K562 (cell line): ENCODE data around the gene SLC25A29. TPM values are rescaled to one million over a fixed set of nuclear protein-coding genes. Genes with fewer than 3 reads are reported as not detected.

ENCODE experiments used
- ATAC-seq: fragments of 200-7000 bp; cut with Tn5 transposase; 3 replicates; pipeline ENCODE4 v1.9.1; 2020; ENCODE audit warnings: moderate library complexity
- BruUV-seq: library from RNA; stranded (reverse); fragments of 400-500 nt; replicated peaks from 2 replicates; lab custom pipeline; 2021; lab: Mats Ljungman, UMichigan
- CTCF ChIA-PET: fragments of 300-600 bp; formaldehyde crosslinking; extraction: SDS; loops from one replicate; lab custom pipeline; 2021; ENCODE audit warnings: low intra/inter-chr PET ratio; lab: Yijun Ruan, JAX
- POLR2A ChIA-PET: fragments of 300-600, 350-650 bp; sonication (Branson Sonifier 250); formaldehyde crosslinking; extraction: SDS; loops from one replicate; lab custom pipeline; 2021; ENCODE audit warnings: antibody characterized with exemption, inconsistent platforms; lab: Yijun Ruan, JAX
- DNase-seq, 4 experiments: peaks; one replicate each; pipeline versions ENCODE4 v3.0.0 to v3.0.0-alpha.2; 2011 to 2018; ENCODE audit warnings: low spot score in 3 of 4, mixed read lengths in 3 of 4; ENCODE audit errors: extremely low read depth in 1 of 4
- FAIRE-seq: peaks from 2 replicates; lab custom pipeline; 2011; peaks lifted over from hg19 to GRCh38; lab: Jason Lieb, UNC
- H2AFZ ChIP-seq: 2 replicates; pipeline ENCODE4 v1.6.0; 2011; ENCODE audit warnings: low read depth, low read length, control low read depth, inconsistent platforms
- H3K27ac ChIP-seq: fragments of 200-600 bp; 3 replicates; pipeline ENCODE4 v1.8.0; 2011; ENCODE audit warnings: low read depth, mild to moderate bottlenecking, control low read depth, inconsistent platforms, low read length, moderate library complexity, mixed read lengths; ENCODE audit errors: extremely low read depth
- H3K27me3 ChIP-seq, 2 experiments: fragments of 300-600 bp in 1 of 2; 2 replicates in 1 of 2; 3 replicates in 1 of 2; pipeline versions ENCODE4 v1.6.0 to v1.8.0; 2011; ENCODE audit warnings: inconsistent platforms in 2 of 2, low read length in 2 of 2, mild to moderate bottlenecking in 1 of 2, mixed read lengths in 1 of 2, moderate library complexity in 1 of 2; ENCODE audit not compliant: control insufficient read depth in 2 of 2, insufficient read depth in 2 of 2
- H3K36me3 ChIP-seq: fragments of 300-600 bp; 3 replicates; pipeline ENCODE4 v1.8.0; 2011; ENCODE audit warnings: mild to moderate bottlenecking, low read length, inconsistent platforms; ENCODE audit not compliant: control insufficient read depth, insufficient read depth
- H3K4me1 ChIP-seq, 2 experiments: fragments of 200-600 bp in 1 of 2; replicated peaks in 1 of 2; 2 replicates in 1 of 2; 3 replicates in 1 of 2; pipeline versions ENCODE4 v1.5.1 to v1.8.0; 2011; ENCODE audit warnings: inconsistent platforms in 2 of 2, low read length in 2 of 2, mild to moderate bottlenecking in 1 of 2, mixed read lengths in 1 of 2, moderate library complexity in 1 of 2; ENCODE audit not compliant: control insufficient read depth in 2 of 2, insufficient read depth in 2 of 2
- H3K4me2 ChIP-seq: 2 replicates; pipeline ENCODE4 v1.6.1; 2011; ENCODE audit warnings: low read length, control low read depth, inconsistent platforms, mixed read lengths; ENCODE audit not compliant: insufficient read depth
- H3K4me3 ChIP-seq: fragments of 200-600 bp; sonication (generic), shearing (Covaris generic); 2 replicates; pipeline ENCODE4 v1.5.1; 2016; ENCODE audit warnings: control low read depth, inconsistent platforms
- H3K79me2 ChIP-seq: fragments of 200-600 bp; 3 replicates; pipeline ENCODE4 v1.8.0; 2011; ENCODE audit warnings: low read length, inconsistent platforms; ENCODE audit not compliant: control insufficient read depth, insufficient read depth
- H3K9ac ChIP-seq, 2 experiments: 2 replicates each; pipeline versions ENCODE4 v1.6.0 to v1.6.1; 2011; ENCODE audit warnings: low read depth in 2 of 2, low read length in 2 of 2, control low read depth in 1 of 2, inconsistent platforms in 1 of 2, mild to moderate bottlenecking in 1 of 2, mixed read lengths in 1 of 2; ENCODE audit not compliant: insufficient read depth in 1 of 2
- H3K9me1 ChIP-seq: one replicate; pipeline ENCODE4 v1.6.0; 2011; ENCODE audit warnings: inconsistent platforms, mild to moderate bottlenecking, low read length, moderate library complexity; ENCODE audit not compliant: control insufficient read depth, insufficient read depth
- H3K9me3 ChIP-seq: replicated peaks from 2 replicates; pipeline ENCODE4 v1.5.1; 2011; ENCODE audit warnings: low read depth, low read length, inconsistent platforms; ENCODE audit not compliant: control insufficient read depth, insufficient read depth
- H4K20me1 ChIP-seq: replicated peaks from 2 replicates; pipeline ENCODE4 v1.6.1; 2011; ENCODE audit warnings: low read length, inconsistent platforms, mixed read lengths; ENCODE audit not compliant: control insufficient read depth, insufficient read depth
- CEBPB ChIP-seq: fragments of 450-650 bp; IDR thresholded peaks from 2 replicates; pipeline ENCODE4 v1.6.1; 2016; ENCODE audit warnings: missing genetic modification characterization, missing compliant biosample characterization
- CHD2 ChIP-seq: IDR thresholded peaks from 2 replicates; pipeline ENCODE4 v1.6.1; 2011; ENCODE audit warnings: low read depth, low read length
- CREM ChIP-seq: IDR thresholded peaks from 2 replicates; pipeline ENCODE4 v1.6.1; 2014; ENCODE audit warnings: antibody characterized with exemption, low read depth
- DIDO1 ChIP-seq: fragments of 450-650 bp; IDR thresholded peaks from 2 replicates; pipeline ENCODE4 v1.6.1; 2016; ENCODE audit warnings: low read depth, missing biosample characterization, missing genetic modification characterization
- ESRRA ChIP-seq: fragments of 450-650 bp; IDR thresholded peaks from 2 replicates; pipeline ENCODE4 v1.6.1; 2014; ENCODE audit warnings: low read depth, mild to moderate bottlenecking, moderate library complexity, borderline replicate concordance
- HMGN3 ChIP-seq: IDR thresholded peaks from 2 replicates; pipeline ENCODE4 v1.6.1; 2011; ENCODE audit warnings: borderline replicate concordance, low read depth, mild to moderate bottlenecking, mixed read lengths, low read length; ENCODE audit not compliant: insufficient read length; ENCODE audit errors: extremely low read depth
- KAT8 ChIP-seq: fragments of 450-650 bp; IDR thresholded peaks from 2 replicates; pipeline ENCODE4 v1.6.1; 2016; ENCODE audit warnings: low read depth, mild to moderate bottlenecking
- MEIS2 ChIP-seq: fragments of 450-650 bp; IDR thresholded peaks from 2 replicates; pipeline ENCODE4 v1.6.1; 2014; ENCODE audit warnings: mild to moderate bottlenecking; ENCODE audit not compliant: partially characterized antibody
- NFIX ChIP-seq: fragments of 250-450 bp; sonication (Bioruptor Pico); IDR thresholded peaks from 2 replicates; pipeline ENCODE4 v1.4.0; 2020; ENCODE audit warnings: low read depth, mild to moderate bottlenecking, moderate library complexity
- NR2C1 ChIP-seq, 2 experiments: fragments of 450-650 bp; IDR thresholded peaks; 2 replicates each; pipeline ENCODE4 v1.6.1; 2017; ENCODE audit warnings: mild to moderate bottlenecking in 2 of 2, antibody characterized with exemption in 1 of 2, inconsistent platforms in 1 of 2, missing compliant biosample characterization in 1 of 2, missing genetic modification characterization in 1 of 2
- POLR2A ChIP-seq: fragments of 450-650 bp; conservative IDR thresholded peaks from 2 replicates; pipeline ENCODE4 v1.6.1; 2016
- POLR2AphosphoS2 ChIP-seq: IDR thresholded peaks from 2 replicates; pipeline ENCODE4 v1.6.1; 2012; ENCODE audit warnings: low read length, improper control_type of control experiment
- POLR2B ChIP-seq: fragments of 450-650 bp; IDR thresholded peaks from 2 replicates; pipeline ENCODE4 v1.6.1; 2018; ENCODE audit warnings: low read depth; ENCODE audit not compliant: partially characterized antibody
- POLR2G ChIP-seq: fragments of 200-400 bp; formaldehyde crosslinking; IDR thresholded peaks from 2 replicates; pipeline ENCODE4 v1.6.1; 2017; ENCODE audit warnings: low read depth, mild to moderate bottlenecking, antibody characterized with exemption, low read length, moderate library complexity
- TRIM24 ChIP-seq, 2 experiments: fragments of 450-650 bp; IDR thresholded peaks; 2 replicates each; pipeline ENCODE4 v1.6.1; 2016
- ZBTB9 ChIP-seq: fragments of 450-650 bp; formaldehyde crosslinking; IDR thresholded peaks from 2 replicates; pipeline ENCODE4 v1.4.0; 2020; ENCODE audit warnings: mild to moderate bottlenecking, moderate library complexity
- ZFPM2 ChIP-seq: fragments of 250-450 bp; sonication (Bioruptor Pico); IDR thresholded peaks from 2 replicates; pipeline ENCODE4 v1.5.1; 2022; ENCODE audit warnings: mild to moderate bottlenecking
- ZNF398 ChIP-seq: fragments of 250-450 bp; sonication (Bioruptor Pico); IDR thresholded peaks from 2 replicates; pipeline ENCODE4 v1.8.0; 2021; ENCODE audit warnings: moderate library complexity, mild to moderate bottlenecking, inconsistent platforms
- ZNF668 ChIP-seq: fragments of 250-450 bp; sonication (Bioruptor Pico); IDR thresholded peaks from 2 replicates; pipeline ENCODE4 v1.8.0; 2022; ENCODE audit warnings: mild to moderate bottlenecking, inconsistent platforms
- WGBS: fragments of 100-300 bp; shearing (Covaris generic); methylation state at CpG from one replicate; pipeline ENCODE4 v1.1.6; 2016; ENCODE audit warnings: low coverage, mixed read lengths; ENCODE audit not compliant: insufficient coverage; ENCODE audit errors: missing lambda C conversion rate; 5-methylcytosine and 5-hydroxymethylcytosine counted together
- in situ Hi-C: fragments of 300-500 bp; cut with MboI; formaldehyde crosslinking; loops from 4 replicates; pipeline ENCODE4 v1.15.0; 2018; ENCODE audit warnings: inconsistent platforms, mixed read lengths
- intact Hi-C: fragments of 100-400 bp; cut with micrococcal nuclease; formaldehyde crosslinking; loops from 2 replicates; pipeline ENCODE4 v1.14.2; 2022
- polyA plus RNA-seq, 8 experiments: library from polyadenylated mRNA; depleted of rRNA in 4 of 8; stranded (reverse) in 5 of 8; unstranded in 3 of 8; fragments of >200 nt; fragmentation: Nextera tagmentation in 2 of 8; fragmentation: Illumina TruSeq in 1 of 8; extraction: Ambion mirVana in 2 of 8; extraction: Trizol in 1 of 8; gene quantifications; 2 replicates each; pipeline versions ENCODE4 v1.2.1 to v1.2.3, GENCODE V29; 2011 to 2014; ENCODE audit warnings: inconsistent platforms in 1 of 8, missing spikeins in 1 of 8
- total RNA-seq, 7 experiments: library from RNA; depleted of rRNA in 6 of 7; stranded (reverse); fragments of >200 nt in 6 of 7; fragmentation: Illumina TruSeq in 2 of 7; extraction: Trizol in 2 of 7; gene quantifications; 2 replicates each; pipeline versions ENCODE4 v1.2.1 to v1.2.3, GENCODE V29; 2011 to 2021; ENCODE audit warnings: low replicate concordance in 1 of 7

The SLC25A29 gene
- total and polyA plus RNA-seq, 9 of the 15 experiments (the other 6 are each of a cell fraction or from before 2014, with no cell fraction given), result 0.07 to 17.5 (median 4.8) TPM

- no peak overlapping the region for H3K27ac ChIP-seq
- H3K4me1 ChIP-seq, result peaks cover 0 to 28% of the 10 kb centered on the region in 2 experiments; a peak in 2 of 5 replicates
- H3K9ac ChIP-seq, result no peak overlapping the region
- H3K9me3 ChIP-seq, result no peaks in the 10 kb centered on the region
- ATAC-seq (peak; percentile 50), FAIRE-seq (no peak), DNase-seq (no peak)
- CTCF ChIA-PET, result no interaction called here
- H4K20me1 ChIP-seq, result peaks cover 9% of the 10 kb centered on the region; the same call in 1 of the 2 replicates
- intact Hi-C loops, result no loop called here
- BruUV-seq, result no TSS peak
- WGBS, result 59% methylated on average over 7 of the region's 8 CpGs
- no peak overlapping the region for H3K4me2 ChIP-seq
- H3K4me3 ChIP-seq, result no peak overlapping the region
- no peaks in the 10 kb centered on the region for H3K79me2 ChIP-seq
- H3K9me1 ChIP-seq, result no peaks in the 10 kb centered on the region
- POLR2A ChIA-PET, result interaction anchor here (0.6 to 5.7 kb wide), 4 partner anchors 8 to 315 kb away, joined by 4 to 29 read pairs (median 8); partner anchors contain the start of gene SLC25A47
- H2AFZ ChIP-seq, result no peak overlapping the region
- peaks cover 36% of the 10 kb centered on the region; the same call in 2 of the 3 replicates for H3K36me3 ChIP-seq
- in situ Hi-C loops, result no loop called here
- no peaks in the 10 kb centered on the region for H3K27me3 ChIP-seq
- TF ChIP-seq NFIX (CRISPR knock-in tag) (no peak), CEBPB (no peak), MEIS2 (peak; percentile 61), ZFPM2 (CRISPR knock-in tag) (no peak), CREM (0 out of 2 replicates have a peak, but pooled peaks have one; percentile 23), POLR2B (peak; percentile 16), DIDO1 (tag) (no peak), POLR2G (peak; percentile 13; the same call in 1 of the 2 replicates), ZNF398 (CRISPR knock-in tag) (no peak), ZBTB9 (CRISPR knock-in tag) (no peak), POLR2AphosphoS2 (peak; percentile 92; the same call in 1 of the 2 replicates), KAT8 (no peak), ZNF668 (CRISPR knock-in tag) (no peak), HMGN3 (peak; percentile 47), NR2C1 (IDR thresholded peaks at IDR 0.05) (no peak), NR2C1 (tag; IDR thresholded peaks at IDR 0.05) (no peak), POLR2A (no peak; the same call in 1 of the 2 replicates), ESRRA (no peak), TRIM24 (IDR thresholded peaks at IDR 0.05) (no peak), CHD2 (no peak)
These were observed 26.6 kb upstream of the SLC25A29 start for GRCh38 chr14:100332797-100333196.
